ENCODE results near the gene SLAMF9. TPM values are rescaled to one million over a fixed set of nuclear protein-coding genes. Genes with fewer than 3 reads are reported as not detected.

Gene SLAMF9
- total RNA-seq, 1 experiment from 2014 or later: not detected

DNA sequence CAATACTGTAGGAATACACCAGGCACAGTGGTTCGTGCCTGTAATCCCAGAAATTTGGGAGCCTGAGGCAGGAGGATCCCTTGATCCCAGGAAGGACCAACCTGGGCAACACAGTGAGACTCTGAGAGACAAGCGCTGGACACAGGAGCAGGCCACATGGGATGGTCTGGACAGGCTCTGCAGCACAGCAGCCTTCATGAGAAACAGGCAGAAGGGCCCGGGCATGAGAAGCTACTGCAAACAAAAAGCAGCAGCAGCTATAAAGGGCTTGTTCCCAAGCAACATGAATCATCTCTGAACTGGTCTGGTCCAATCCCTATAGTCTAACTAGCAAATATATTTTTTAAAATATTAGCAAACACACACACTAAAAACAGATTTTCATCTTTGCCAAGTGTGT lies 35.5 kb upstream of the SLAMF9 start:
- POLR2A ChIA-PET (ENCODE audit: low non-redundant PET): no interaction called here
- no peak overlapping the region for H3K4me3 ChIP-seq (ENCODE audit: low read depth, low read length, poor library complexity, severe bottlenecking)
- CTCF ChIA-PET: no interaction called here
- no TSS peak for BruUV-seq (replicated peaks)
- intact Hi-C loops (cut with micrococcal nuclease; ENCODE audit: unreplicated experiment): no loop called here
- H3K27me3 ChIP-seq (replicated peaks; ENCODE audit: insufficient read depth, low read depth, low read length, poor library complexity): peaks cover 8% of the 10 kb centered on the region
- H3K27ac ChIP-seq (ENCODE audit: low read depth, low read length, poor library complexity, severe bottlenecking): no peak overlapping the region
- no peaks in the 10 kb centered on the region for H3K36me3 ChIP-seq (ENCODE audit: insufficient read depth, low read length, poor library complexity, severe bottlenecking)
- no peaks in the 10 kb centered on the region for H3K9me3 ChIP-seq (ENCODE audit: low read depth, low read length, poor library complexity, severe bottlenecking)
- no peak for DNase-seq (ENCODE audit: low spot score)
- TF ChIP-seq, protein P1, sequence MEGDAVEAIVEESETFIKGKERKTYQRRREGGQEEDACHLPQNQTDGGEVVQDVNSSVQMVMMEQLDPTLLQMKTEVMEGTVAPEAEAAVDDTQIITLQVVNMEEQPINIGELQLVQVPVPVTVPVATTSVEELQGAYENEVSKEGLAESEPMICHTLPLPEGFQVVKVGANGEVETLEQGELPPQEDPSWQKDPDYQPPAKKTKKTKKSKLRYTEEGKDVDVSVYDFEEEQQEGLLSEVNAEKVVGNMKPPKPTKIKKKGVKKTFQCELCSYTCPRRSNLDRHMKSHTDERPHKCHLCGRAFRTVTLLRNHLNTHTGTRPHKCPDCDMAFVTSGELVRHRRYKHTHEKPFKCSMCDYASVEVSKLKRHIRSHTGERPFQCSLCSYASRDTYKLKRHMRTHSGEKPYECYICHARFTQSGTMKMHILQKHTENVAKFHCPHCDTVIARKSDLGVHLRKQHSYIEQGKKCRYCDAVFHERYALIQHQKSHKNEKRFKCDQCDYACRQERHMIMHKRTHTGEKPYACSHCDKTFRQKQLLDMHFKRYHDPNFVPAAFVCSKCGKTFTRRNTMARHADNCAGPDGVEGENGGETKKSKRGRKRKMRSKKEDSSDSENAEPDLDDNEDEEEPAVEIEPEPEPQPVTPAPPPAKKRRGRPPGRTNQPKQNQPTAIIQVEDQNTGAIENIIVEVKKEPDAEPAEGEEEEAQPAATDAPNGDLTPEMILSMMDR (conservative IDR thresholded peaks at IDR 0.05; ENCODE audit: low read depth, low read length): no peak
- TF ChIP-seq EZH2 (IDR thresholded peaks at IDR 0.05; ENCODE audit: borderline replicate concordance, low read depth, low read length, poor library complexity, severe bottlenecking): no peak
- no peaks in the 10 kb centered on the region for H3K4me1 ChIP-seq (ENCODE audit: insufficient read depth, low read length, poor library complexity, severe bottlenecking)

DNA sequence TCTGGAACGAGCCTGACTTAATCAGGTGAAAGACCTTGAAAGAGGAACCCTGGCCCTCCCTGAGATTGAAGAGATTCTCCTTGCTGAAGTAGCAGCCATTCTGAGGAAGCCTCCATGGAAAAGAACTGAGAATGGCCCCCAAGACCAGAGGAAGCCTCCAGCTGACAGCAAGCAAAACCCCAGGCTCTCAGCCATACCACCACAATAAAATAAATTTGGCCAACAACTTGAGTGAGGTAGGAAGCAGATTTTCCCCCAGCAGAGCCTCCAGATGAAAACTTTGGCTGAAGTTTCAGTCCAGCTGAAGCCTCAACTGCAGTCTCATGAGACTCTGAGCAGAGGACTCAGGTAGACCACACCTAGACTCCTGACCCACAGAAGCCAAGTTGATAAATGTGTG lies 34.0 kb upstream of the SLAMF9 start:
- CTCF ChIA-PET: no interaction called here
- POLR2A ChIA-PET (ENCODE audit: low non-redundant PET): no interaction called here
- TF ChIP-seq, protein P1 (conservative IDR thresholded peaks at IDR 0.05; ENCODE audit: low read depth, low read length): no peak
- TF ChIP-seq EZH2 (IDR thresholded peaks at IDR 0.05; ENCODE audit: borderline replicate concordance, low read depth, low read length, poor library complexity, severe bottlenecking): no peak
- peaks cover 22% of the 10 kb centered on the region for H3K27me3 ChIP-seq (replicated peaks; ENCODE audit: insufficient read depth, low read depth, low read length, poor library complexity)
- H3K4me1 ChIP-seq (ENCODE audit: insufficient read depth, low read length, poor library complexity, severe bottlenecking): no peaks in the 10 kb centered on the region
- no peaks in the 10 kb centered on the region for H3K9me3 ChIP-seq (ENCODE audit: low read depth, low read length, poor library complexity, severe bottlenecking)
- no peak overlapping the region for H3K27ac ChIP-seq (ENCODE audit: low read depth, low read length, poor library complexity, severe bottlenecking)
- no peak overlapping the region for H3K4me3 ChIP-seq (ENCODE audit: low read depth, low read length, poor library complexity, severe bottlenecking)
- no peaks in the 10 kb centered on the region for H3K36me3 ChIP-seq (ENCODE audit: insufficient read depth, low read length, poor library complexity, severe bottlenecking)
- intact Hi-C loops (cut with micrococcal nuclease; ENCODE audit: unreplicated experiment): no loop called here
- DNase-seq (ENCODE audit: low spot score): no peak
- BruUV-seq (replicated peaks): no TSS peak

DNA sequence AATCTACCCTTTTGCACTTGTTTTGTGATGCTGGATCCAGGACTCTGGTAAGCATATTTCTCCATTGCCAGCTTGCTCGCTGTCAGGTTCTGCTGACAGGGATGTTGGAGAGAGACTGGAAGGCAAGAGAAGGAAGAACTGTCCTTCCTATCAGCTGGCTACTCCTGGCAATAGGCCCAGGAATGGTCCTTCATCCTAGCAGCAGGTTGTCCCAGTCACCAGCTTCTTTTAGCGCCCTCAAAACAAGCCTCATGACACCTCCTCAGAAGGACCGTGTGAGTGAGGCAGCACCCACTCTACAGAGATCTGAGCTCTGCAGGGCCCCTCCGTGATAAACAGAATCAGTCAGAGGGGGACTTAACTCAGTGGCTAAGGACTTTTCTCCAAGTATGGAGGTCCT lies 33.1 kb upstream of the SLAMF9 start:
- no peak overlapping the region for H3K27ac ChIP-seq (ENCODE audit: low read depth, low read length, poor library complexity, severe bottlenecking)
- DNase-seq (ENCODE audit: low spot score): no peak
- H3K4me3 ChIP-seq (ENCODE audit: low read depth, low read length, poor library complexity, severe bottlenecking): no peak overlapping the region
- intact Hi-C loops (cut with micrococcal nuclease; ENCODE audit: unreplicated experiment): no loop called here
- no peaks in the 10 kb centered on the region for H3K9me3 ChIP-seq (ENCODE audit: low read depth, low read length, poor library complexity, severe bottlenecking)
- TF ChIP-seq, protein P1 (conservative IDR thresholded peaks at IDR 0.05; ENCODE audit: low read depth, low read length): no peak
- TF ChIP-seq EZH2 (IDR thresholded peaks at IDR 0.05; ENCODE audit: borderline replicate concordance, low read depth, low read length, poor library complexity, severe bottlenecking): no peak
- no peaks in the 10 kb centered on the region for H3K4me1 ChIP-seq (ENCODE audit: insufficient read depth, low read length, poor library complexity, severe bottlenecking)
- ChIA-PET CTCF (no interaction called here), POLR2A (ENCODE audit: low non-redundant PET) (no interaction called here)
- BruUV-seq (replicated peaks): no TSS peak
- H3K27me3 ChIP-seq (replicated peaks; ENCODE audit: insufficient read depth, low read depth, low read length, poor library complexity): peaks cover 24% of the 10 kb centered on the region
- H3K36me3 ChIP-seq (ENCODE audit: insufficient read depth, low read length, poor library complexity, severe bottlenecking): no peaks in the 10 kb centered on the region
